HEK293 (cell line): Measurements from ENCODE around the gene EEF1AKMT4.
A peak's percentile ranks its signal among the peaks of the same experiment; 100 is the strongest.

Experiments used
- CTCF ChIA-PET: fragments of 350-600 bp; formaldehyde crosslinking; extraction: SDS; loops from one replicate; lab custom pipeline; 2021; ENCODE audit warnings: antibody characterized with exemption; lab: Yijun Ruan, JAX
- POLR2A ChIA-PET: fragments of 300-600 bp; formaldehyde crosslinking; extraction: SDS; loops from one replicate; lab custom pipeline; 2020; ENCODE audit warnings: antibody characterized with exemption, inconsistent platforms; lab: Yijun Ruan, JAX
- H3K27ac ChIP-seq: fragments of 200-500 bp; sonication (Bioruptor generic); 2 replicates; pipeline ENCODE4 v1.5.1; 2014; ENCODE audit warnings: low read depth, low read length, control low read depth, inconsistent platforms; ENCODE audit errors: extremely low read depth
- H3K36me3 ChIP-seq, 2 experiments: fragments of 200-500 bp in 1 of 2; sonication (Bioruptor generic) in 1 of 2; 1 replicate in 1 of 2; 2 replicates in 1 of 2; pipeline ENCODE4 v1.5.1; 2014 to 2017; ENCODE audit warnings: inconsistent platforms in 2 of 2, low read length in 2 of 2; ENCODE audit not compliant: control insufficient read depth in 2 of 2, insufficient read depth in 1 of 2
- H3K4me1 ChIP-seq: fragments of 200-500 bp; sonication (Bioruptor generic); 2 replicates; pipeline ENCODE4 v1.5.1; 2014; ENCODE audit warnings: mild to moderate bottlenecking, low read length, inconsistent platforms; ENCODE audit not compliant: control insufficient read depth, insufficient read depth
- H3K4me3 ChIP-seq: 2 replicates; pipeline ENCODE4 v1.5.1; 2011; ENCODE audit warnings: low read depth, mild to moderate bottlenecking, control low read depth, low read length, moderate library complexity
- H3K9me3 ChIP-seq: fragments of 200-500 bp; sonication (Bioruptor generic); 2 replicates; pipeline ENCODE4 v1.5.1; 2014; ENCODE audit warnings: low read depth, low read length, inconsistent platforms; ENCODE audit not compliant: control insufficient read depth, insufficient read depth
- EGR2 ChIP-seq: fragments of 450-650 bp; formaldehyde crosslinking; IDR thresholded peaks from 2 replicates; pipeline ENCODE4 v1.5.1; 2016; ENCODE audit warnings: low read depth, missing biosample characterization, missing genetic modification characterization
- IKZF3 ChIP-seq: fragments of 450-650 bp; IDR thresholded peaks from 2 replicates; pipeline ENCODE4 v1.5.0; 2018; ENCODE audit warnings: missing biosample characterization, mild to moderate bottlenecking, missing genetic modification characterization, moderate library complexity
- KLF16 ChIP-seq: fragments of 450-650 bp; formaldehyde crosslinking; IDR thresholded peaks from 2 replicates; pipeline ENCODE4 v1.5.1; 2017; ENCODE audit warnings: missing biosample characterization, missing genetic modification characterization
- MYNN ChIP-seq: fragments of 450-650 bp; formaldehyde crosslinking; IDR thresholded peaks from 2 replicates; pipeline ENCODE4 v1.5.1; 2016; ENCODE audit warnings: missing biosample characterization, missing genetic modification characterization, borderline replicate concordance
- PRDM1 ChIP-seq: fragments of 450-650 bp; formaldehyde crosslinking; IDR thresholded peaks from 2 replicates; pipeline ENCODE4; 2016; ENCODE audit warnings: missing biosample characterization, missing genetic modification characterization
- SCRT2 ChIP-seq: fragments of 450-650 bp; formaldehyde crosslinking; IDR thresholded peaks from 2 replicates; pipeline ENCODE4 v1.5.1; 2016; ENCODE audit warnings: missing biosample characterization, missing genetic modification characterization
- SETDB1 ChIP-seq: IDR thresholded peaks from one replicate; pipeline ENCODE4 v1.6.1; 2017; ENCODE audit warnings: mild to moderate bottlenecking, low read length, moderate library complexity, mixed read lengths; ENCODE audit not compliant: insufficient read length
- ZBTB21 ChIP-seq: fragments of 450-650 bp; formaldehyde crosslinking; IDR thresholded peaks from 2 replicates; pipeline ENCODE4 v1.5.1; 2017; ENCODE audit warnings: missing biosample characterization, missing genetic modification characterization
- ZFP37 ChIP-seq: fragments of 450-650 bp; formaldehyde crosslinking; IDR thresholded peaks from 2 replicates; pipeline ENCODE4 v1.5.1; 2016; ENCODE audit warnings: missing biosample characterization, missing genetic modification characterization
- ZNF174 ChIP-seq: fragments of 450-650 bp; formaldehyde crosslinking; IDR thresholded peaks from 2 replicates; pipeline ENCODE4 v1.5.0; 2017; ENCODE audit warnings: missing biosample characterization, mild to moderate bottlenecking, missing genetic modification characterization
- ZNF248 ChIP-seq: fragments of 450-650 bp; formaldehyde crosslinking; IDR thresholded peaks from 2 replicates; pipeline ENCODE4 v1.5.1; 2017; ENCODE audit warnings: missing biosample characterization, missing genetic modification characterization
- ZNF274 ChIP-seq, 2 experiments: fragments of 200-500 bp in 1 of 2; fragments of 450-650 bp in 1 of 2; sonication (Bioruptor generic) in 1 of 2; formaldehyde crosslinking in 1 of 2; IDR thresholded peaks; 2 replicates each; pipeline versions ENCODE4 v1.5.1 to v1.6.1; 2014 to 2016; ENCODE audit warnings: borderline replicate concordance in 1 of 2, inconsistent platforms in 1 of 2, low read length in 1 of 2, missing biosample characterization in 1 of 2, missing genetic modification characterization in 1 of 2
- ZNF292 ChIP-seq: fragments of 450-650 bp; formaldehyde crosslinking; IDR thresholded peaks from 2 replicates; pipeline ENCODE4 v1.5.1; 2016; ENCODE audit warnings: low read depth, missing biosample characterization, missing genetic modification characterization, borderline replicate concordance
- ZNF366 ChIP-seq: fragments of 450-650 bp; formaldehyde crosslinking; conservative IDR thresholded peaks from 2 replicates; pipeline ENCODE4 v1.5.1; 2016; ENCODE audit warnings: missing biosample characterization, missing genetic modification characterization
- ZNF670 ChIP-seq: fragments of 450-650 bp; formaldehyde crosslinking; IDR thresholded peaks from 2 replicates; pipeline ENCODE4 v1.5.1; 2016; ENCODE audit warnings: missing biosample characterization, missing genetic modification characterization, low read depth
- ZNF768 ChIP-seq: fragments of 450-650 bp; formaldehyde crosslinking; IDR thresholded peaks from 2 replicates; pipeline ENCODE4 v1.5.1; 2018; ENCODE audit warnings: missing biosample characterization, mild to moderate bottlenecking, missing genetic modification characterization
- ZNF777 ChIP-seq: fragments of 450-650 bp; formaldehyde crosslinking; IDR thresholded peaks from 2 replicates; pipeline ENCODE4 v1.5.1; 2017; ENCODE audit warnings: missing biosample characterization, missing genetic modification characterization, borderline replicate concordance
- ZNF791 ChIP-seq: fragments of 450-650 bp; formaldehyde crosslinking; IDR thresholded peaks from 2 replicates; pipeline ENCODE4 v1.5.1; 2016; ENCODE audit warnings: missing biosample characterization, missing genetic modification characterization
- ZNF830 ChIP-seq: fragments of 450-650 bp; IDR thresholded peaks from 2 replicates; pipeline ENCODE4 v1.5.0; 2018; ENCODE audit warnings: missing biosample characterization, missing genetic modification characterization, low read depth, mild to moderate bottlenecking, moderate library complexity
- TF ChIP-seq, protein P1 (sequence below): fragments of 450-650 bp; formaldehyde crosslinking; IDR thresholded peaks from 2 replicates; pipeline ENCODE4 v1.5.1; 2017; ENCODE audit warnings: missing biosample characterization, missing genetic modification characterization
- TF ChIP-seq, protein P2 (sequence below): fragments of 450-650 bp; formaldehyde crosslinking; IDR thresholded peaks from 2 replicates; pipeline ENCODE4 v1.5.1; 2016; ENCODE audit warnings: missing biosample characterization, missing genetic modification characterization
- TF ChIP-seq, protein P3 (sequence below): fragments of 450-650 bp; formaldehyde crosslinking; IDR thresholded peaks from 2 replicates; pipeline ENCODE4 v1.5.1; 2017; ENCODE audit warnings: missing biosample characterization, missing genetic modification characterization
- TF ChIP-seq, protein P4 (sequence below): fragments of 450-650 bp; formaldehyde crosslinking; optimal IDR thresholded peaks from 2 replicates; pipeline ENCODE3; 2016; ENCODE audit warnings: missing biosample characterization, mild to moderate bottlenecking, missing genetic modification characterization
- TF ChIP-seq, protein P5 (sequence below): fragments of 450-650 bp; IDR thresholded peaks from 2 replicates; pipeline ENCODE4 v1.5.1; 2018; ENCODE audit warnings: missing biosample characterization, missing genetic modification characterization
- TF ChIP-seq, protein P6 (sequence below): fragments of 450-650 bp; formaldehyde crosslinking; IDR thresholded peaks from 2 replicates; pipeline ENCODE4 v1.5.1; 2016; ENCODE audit warnings: missing biosample characterization, missing genetic modification characterization, low read depth
- TF ChIP-seq, protein P7 (sequence below): fragments of 450-650 bp; formaldehyde crosslinking; IDR thresholded peaks from 2 replicates; pipeline ENCODE4 v1.5.1; 2016; ENCODE audit warnings: missing biosample characterization, missing genetic modification characterization

The EEF1AKMT4 gene

DNA sequence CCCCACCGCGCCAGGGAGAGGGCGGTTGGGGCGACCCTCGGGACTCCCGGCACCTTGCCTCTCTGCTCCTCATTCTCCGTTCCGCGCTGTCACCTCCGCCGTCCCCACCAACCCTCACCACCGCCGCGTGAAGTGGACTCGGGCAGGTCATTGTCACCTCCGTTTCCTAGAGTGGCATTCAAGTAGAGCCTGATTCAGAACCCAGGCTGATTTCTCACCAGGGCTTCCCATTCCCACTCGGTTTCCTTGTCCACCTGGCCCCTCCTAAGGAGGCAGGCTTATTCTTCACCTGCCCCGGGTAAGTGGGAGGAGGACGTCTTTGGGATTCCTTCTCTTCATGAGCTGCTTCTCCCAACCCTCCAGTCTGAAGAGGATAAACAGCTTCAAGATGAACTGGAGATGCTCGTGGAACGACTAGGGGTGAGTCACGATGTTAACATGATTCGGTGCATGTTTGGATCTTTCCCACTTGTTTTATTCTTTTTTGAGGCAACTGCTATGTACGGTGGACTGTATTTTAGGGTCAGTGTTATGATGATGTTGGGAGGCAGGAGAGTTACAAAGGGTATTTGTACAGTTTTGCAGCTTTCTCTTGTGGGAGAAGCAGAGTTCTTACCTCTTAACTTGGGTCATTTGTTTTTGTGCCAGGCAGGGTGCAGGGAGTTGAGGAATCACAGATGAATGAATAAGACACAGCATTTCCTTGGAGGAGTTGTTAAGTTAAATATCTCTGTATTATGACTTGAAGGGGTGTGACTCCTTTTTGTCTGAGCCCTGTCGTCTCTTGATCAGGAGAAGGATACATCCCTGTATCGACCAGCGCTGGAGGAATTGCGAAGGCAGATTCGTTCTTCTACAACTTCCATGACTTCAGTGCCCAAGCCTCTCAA, 50.3 kb downstream of the EEF1AKMT4 start:
- ChIA-PET POLR2A (no interaction called here), CTCF (interaction anchor here (1.0 to 1.2 kb wide), 2 partner anchors 50 to 72 kb away, joined by 3 to 4 read pairs; partner anchors contain the start of gene EEF1AKMT4)
- TF ChIP-seq ZNF768, result no peak
- no peak for TF ChIP-seq ZNF670 (tag by site-specific recombination)
- TF ChIP-seq EGR2, result no peak
- TF ChIP-seq, protein P1, sequence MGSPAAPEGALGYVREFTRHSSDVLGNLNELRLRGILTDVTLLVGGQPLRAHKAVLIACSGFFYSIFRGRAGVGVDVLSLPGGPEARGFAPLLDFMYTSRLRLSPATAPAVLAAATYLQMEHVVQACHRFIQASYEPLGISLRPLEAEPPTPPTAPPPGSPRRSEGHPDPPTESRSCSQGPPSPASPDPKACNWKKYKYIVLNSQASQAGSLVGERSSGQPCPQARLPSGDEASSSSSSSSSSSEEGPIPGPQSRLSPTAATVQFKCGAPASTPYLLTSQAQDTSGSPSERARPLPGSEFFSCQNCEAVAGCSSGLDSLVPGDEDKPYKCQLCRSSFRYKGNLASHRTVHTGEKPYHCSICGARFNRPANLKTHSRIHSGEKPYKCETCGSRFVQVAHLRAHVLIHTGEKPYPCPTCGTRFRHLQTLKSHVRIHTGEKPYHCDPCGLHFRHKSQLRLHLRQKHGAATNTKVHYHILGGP (tag by site-specific recombination), result no peak
- no peak for TF ChIP-seq ZNF791 (tag by site-specific recombination)
- TF ChIP-seq, protein P2, sequence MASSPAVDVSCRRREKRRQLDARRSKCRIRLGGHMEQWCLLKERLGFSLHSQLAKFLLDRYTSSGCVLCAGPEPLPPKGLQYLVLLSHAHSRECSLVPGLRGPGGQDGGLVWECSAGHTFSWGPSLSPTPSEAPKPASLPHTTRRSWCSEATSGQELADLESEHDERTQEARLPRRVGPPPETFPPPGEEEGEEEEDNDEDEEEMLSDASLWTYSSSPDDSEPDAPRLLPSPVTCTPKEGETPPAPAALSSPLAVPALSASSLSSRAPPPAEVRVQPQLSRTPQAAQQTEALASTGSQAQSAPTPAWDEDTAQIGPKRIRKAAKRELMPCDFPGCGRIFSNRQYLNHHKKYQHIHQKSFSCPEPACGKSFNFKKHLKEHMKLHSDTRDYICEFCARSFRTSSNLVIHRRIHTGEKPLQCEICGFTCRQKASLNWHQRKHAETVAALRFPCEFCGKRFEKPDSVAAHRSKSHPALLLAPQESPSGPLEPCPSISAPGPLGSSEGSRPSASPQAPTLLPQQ (tag by site-specific recombination), result no peak
- no peak for TF ChIP-seq ZNF174
- no peak for TF ChIP-seq KLF16 (tag by site-specific recombination)
- TF ChIP-seq MYNN (tag by site-specific recombination), result 0 out of 2 replicates have a peak, but pooled peaks have one; percentile 41
- TF ChIP-seq, protein P3, sequence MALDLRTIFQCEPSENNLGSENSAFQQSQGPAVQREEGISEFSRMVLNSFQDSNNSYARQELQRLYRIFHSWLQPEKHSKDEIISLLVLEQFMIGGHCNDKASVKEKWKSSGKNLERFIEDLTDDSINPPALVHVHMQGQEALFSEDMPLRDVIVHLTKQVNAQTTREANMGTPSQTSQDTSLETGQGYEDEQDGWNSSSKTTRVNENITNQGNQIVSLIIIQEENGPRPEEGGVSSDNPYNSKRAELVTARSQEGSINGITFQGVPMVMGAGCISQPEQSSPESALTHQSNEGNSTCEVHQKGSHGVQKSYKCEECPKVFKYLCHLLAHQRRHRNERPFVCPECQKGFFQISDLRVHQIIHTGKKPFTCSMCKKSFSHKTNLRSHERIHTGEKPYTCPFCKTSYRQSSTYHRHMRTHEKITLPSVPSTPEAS (tag by site-specific recombination), result no peak
- no peak for TF ChIP-seq ZNF274 (IDR thresholded peaks at IDR 0.05; ENCODE audit: low read length)
- TF ChIP-seq ZNF274 (tag by site-specific recombination; IDR thresholded peaks at IDR 0.05; ENCODE audit: borderline replicate concordance), result no peak
- TF ChIP-seq, protein P4, sequence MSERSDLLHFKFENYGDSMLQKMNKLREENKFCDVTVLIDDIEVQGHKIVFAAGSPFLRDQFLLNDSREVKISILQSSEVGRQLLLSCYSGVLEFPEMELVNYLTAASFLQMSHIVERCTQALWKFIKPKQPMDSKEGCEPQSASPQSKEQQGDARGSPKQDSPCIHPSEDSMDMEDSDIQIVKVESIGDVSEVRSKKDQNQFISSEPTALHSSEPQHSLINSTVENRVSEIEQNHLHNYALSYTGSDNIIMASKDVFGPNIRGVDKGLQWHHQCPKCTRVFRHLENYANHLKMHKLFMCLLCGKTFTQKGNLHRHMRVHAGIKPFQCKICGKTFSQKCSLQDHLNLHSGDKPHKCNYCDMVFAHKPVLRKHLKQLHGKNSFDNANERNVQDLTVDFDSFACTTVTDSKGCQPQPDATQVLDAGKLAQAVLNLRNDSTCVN (tag by site-specific recombination), result peak; percentile 57
- TF ChIP-seq SETDB1, result no peak
- TF ChIP-seq, protein P5, sequence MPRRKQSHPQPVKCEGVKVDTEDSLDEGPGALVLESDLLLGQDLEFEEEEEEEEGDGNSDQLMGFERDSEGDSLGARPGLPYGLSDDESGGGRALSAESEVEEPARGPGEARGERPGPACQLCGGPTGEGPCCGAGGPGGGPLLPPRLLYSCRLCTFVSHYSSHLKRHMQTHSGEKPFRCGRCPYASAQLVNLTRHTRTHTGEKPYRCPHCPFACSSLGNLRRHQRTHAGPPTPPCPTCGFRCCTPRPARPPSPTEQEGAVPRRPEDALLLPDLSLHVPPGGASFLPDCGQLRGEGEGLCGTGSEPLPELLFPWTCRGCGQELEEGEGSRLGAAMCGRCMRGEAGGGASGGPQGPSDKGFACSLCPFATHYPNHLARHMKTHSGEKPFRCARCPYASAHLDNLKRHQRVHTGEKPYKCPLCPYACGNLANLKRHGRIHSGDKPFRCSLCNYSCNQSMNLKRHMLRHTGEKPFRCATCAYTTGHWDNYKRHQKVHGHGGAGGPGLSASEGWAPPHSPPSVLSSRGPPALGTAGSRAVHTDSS, result no peak
- TF ChIP-seq ZNF366, result no peak
- TF ChIP-seq IKZF3 (tag by site-specific recombination), result no peak
- TF ChIP-seq, protein P6, sequence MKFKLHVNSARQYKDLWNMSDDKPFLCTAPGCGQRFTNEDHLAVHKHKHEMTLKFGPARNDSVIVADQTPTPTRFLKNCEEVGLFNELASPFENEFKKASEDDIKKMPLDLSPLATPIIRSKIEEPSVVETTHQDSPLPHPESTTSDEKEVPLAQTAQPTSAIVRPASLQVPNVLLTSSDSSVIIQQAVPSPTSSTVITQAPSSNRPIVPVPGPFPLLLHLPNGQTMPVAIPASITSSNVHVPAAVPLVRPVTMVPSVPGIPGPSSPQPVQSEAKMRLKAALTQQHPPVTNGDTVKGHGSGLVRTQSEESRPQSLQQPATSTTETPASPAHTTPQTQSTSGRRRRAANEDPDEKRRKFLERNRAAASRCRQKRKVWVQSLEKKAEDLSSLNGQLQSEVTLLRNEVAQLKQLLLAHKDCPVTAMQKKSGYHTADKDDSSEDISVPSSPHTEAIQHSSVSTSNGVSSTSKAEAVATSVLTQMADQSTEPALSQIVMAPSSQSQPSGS (tag by site-specific recombination), result no peak
- TF ChIP-seq SCRT2 (tag by site-specific recombination), result no peak
- no peak for TF ChIP-seq ZNF292 (tag by site-specific recombination)
- TF ChIP-seq PRDM1 (tag by site-specific recombination), result no peak
- TF ChIP-seq, protein P7, sequence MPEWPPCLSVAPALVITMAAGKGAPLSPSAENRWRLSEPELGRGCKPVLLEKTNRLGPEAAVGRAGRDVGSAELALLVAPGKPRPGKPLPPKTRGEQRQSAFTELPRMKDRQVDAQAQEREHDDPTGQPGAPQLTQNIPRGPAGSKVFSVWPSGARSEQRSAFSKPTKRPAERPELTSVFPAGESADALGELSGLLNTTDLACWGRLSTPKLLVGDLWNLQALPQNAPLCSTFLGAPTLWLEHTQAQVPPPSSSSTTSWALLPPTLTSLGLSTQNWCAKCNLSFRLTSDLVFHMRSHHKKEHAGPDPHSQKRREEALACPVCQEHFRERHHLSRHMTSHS (tag by site-specific recombination), result no peak
- TF ChIP-seq ZFP37 (tag by site-specific recombination), result peak; percentile 37
- no peak for TF ChIP-seq ZNF777 (tag by site-specific recombination)
- no peak for TF ChIP-seq ZNF248
- TF ChIP-seq ZBTB21 (tag by site-specific recombination), result no peak
- TF ChIP-seq ZNF830 (tag by site-specific recombination), result no peak
- Histone ChIP-seq H3K27ac (peak overlapping the region; percentile 76), H3K36me3 (peaks cover 15 to 52% of the 10 kb centered on the region in 2 experiments; a peak in 2 of 3 replicates), H3K9me3 (no peaks in the 10 kb centered on the region), H3K4me3 (peak overlapping the region; percentile 98), H3K4me1 (no peaks in the 10 kb centered on the region)
